Upper lobe of left lung (tissue), 6 donors: ENCODE data around the gene GTPBP6. TPM values are rescaled to one million over a fixed set of nuclear protein-coding genes. Genes with fewer than 3 reads are reported as not detected.

Experiments used
- ATAC-seq, 2 donors: fragments of 200-7000 bp; cut with Tn5 transposase; one replicate each; pipeline ENCODE4 v1.9.1; 2022; ENCODE audit warnings: mild to moderate bottlenecking in 2 of 2, moderate library complexity in 2 of 2; ENCODE audit not compliant: low FRiP score in 2 of 2
- DNase-seq, 2 donors: peaks; one replicate each; pipeline ENCODE4 v3.0.0-alpha.2; 2019 to 2020
- H3K27ac ChIP-seq, 4 donors: fragments of 200-600 bp; sonication (generic); one replicate each; pipeline ENCODE4 v1.5.1; 2016 to 2019
- H3K27me3 ChIP-seq, 4 donors: fragments of 200-600 bp; sonication (generic); one replicate each; pipeline ENCODE4 v1.5.1; 2017 to 2019
- H3K36me3 ChIP-seq, 4 donors: fragments of 200-600 bp; sonication (generic); one replicate each; pipeline ENCODE4 v1.5.1; 2016 to 2019
- H3K4me1 ChIP-seq, 4 donors: fragments of 200-600 bp; sonication (generic); one replicate each; pipeline ENCODE4 v1.5.1; 2018 to 2019
- H3K4me3 ChIP-seq, 4 donors: fragments of 200-600 bp; sonication (generic); one replicate each; pipeline ENCODE4 v1.5.1; 2017 to 2019; ENCODE audit warnings: mild to moderate bottlenecking in 2 of 4, moderate library complexity in 1 of 4
- H3K9me3 ChIP-seq, 4 donors: fragments of 200-600 bp; sonication (generic); one replicate each; pipeline ENCODE4 v1.5.1; 2018 to 2019
- CTCF ChIP-seq, 6 experiments: fragments of 450-650 bp in 4 of 6; fragments of 200-600 bp in 2 of 6; sonication (generic) in 2 of 6; IDR thresholded peaks; one replicate each; pipeline ENCODE4 v1.5.1; 2016 to 2019; ENCODE audit warnings: antibody characterized with exemption in 6 of 6
- EP300 ChIP-seq, 4 donors: sonication (generic); formaldehyde crosslinking; IDR thresholded peaks; one replicate each; pipeline ENCODE4 v1.5.1; 2017; ENCODE audit warnings: antibody characterized with exemption in 4 of 4, control low read depth in 2 of 4
- POLR2A ChIP-seq, 4 donors: fragments of 450-650 bp; IDR thresholded peaks; one replicate each; pipeline ENCODE4 v1.5.1; 2016 to 2017; ENCODE audit warnings: antibody characterized with exemption in 4 of 4, mild to moderate bottlenecking in 2 of 4
- POLR2AphosphoS5 ChIP-seq, 2 donors: sonication (generic); formaldehyde crosslinking; IDR thresholded peaks; one replicate each; pipeline ENCODE4 v1.5.1; 2017; ENCODE audit warnings: antibody characterized with exemption in 2 of 2
- WGBS, 2 donors: methylation state at CpG; one replicate each; pipeline ENCODE4 v1.1.5; 2017 to 2018; 5-methylcytosine and 5-hydroxymethylcytosine counted together
- total RNA-seq, 6 donors: library from RNA; depleted of rRNA in 4 of 6; stranded (reverse); fragments of >200 nt in 4 of 6; gene quantifications; one replicate each; pipeline versions ENCODE4 v1.1.0 to v1.2.1, GENCODE V29; 2016 to 2021
- donor health status: DM: no; HTN: no; CAD: no; lungs with moderate emphysema.
- donor health status: DM: no; HTN: yes; CAD: no; lungs with severe emphysema.

The GTPBP6 gene
- total RNA-seq, 6 donors from 2014 or later, result 34.6 to 69.9 (median 61.0) TPM

GRCh38 chrX:340121-340520 lies 21.5 kb upstream of the GTPBP6 start:
- H3K36me3 ChIP-seq, result peaks cover 0 to 11% (median 3%) of the 10 kb centered on the region in 4 donors
- no peak overlapping the region for H3K27ac ChIP-seq
- H3K4me3 ChIP-seq, result no peak overlapping the region
- no peak for TF ChIP-seq POLR2A (IDR thresholded peaks at IDR 0.05)
- TF ChIP-seq POLR2AphosphoS5 (IDR thresholded peaks at IDR 0.05), result no peak
- no peak for TF ChIP-seq EP300 (IDR thresholded peaks at IDR 0.05)
- TF ChIP-seq CTCF (IDR thresholded peaks at IDR 0.05), result no peak
- H3K27me3 ChIP-seq, result no peaks in the 10 kb centered on the region
- no peaks in the 10 kb centered on the region for H3K4me1 ChIP-seq
- 88 to 93% methylated on average over 15 to 19 of the region's 24 CpGs for WGBS, 2 donors
- H3K9me3 ChIP-seq, result no peaks in the 10 kb centered on the region
- DNase-seq (peak in 1 of 2 donors; percentile 15), ATAC-seq (no peak)

GRCh38 chrX:338836-339400 lies 20.3 kb upstream of the GTPBP6 start:
- Histone ChIP-seq H3K27me3 (no peaks in the 10 kb centered on the region), H3K36me3 (peaks cover 0 to 9% (median 2%) of the 10 kb centered on the region in 4 donors), H3K4me1 (no peaks in the 10 kb centered on the region), H3K4me3 (no peak overlapping the region), H3K27ac (no peak overlapping the region), H3K9me3 (no peaks in the 10 kb centered on the region)
- ATAC-seq (peak in 1 of 2 donors; percentile 43), DNase-seq (peak in 1 of 2 donors; percentile 78)
- 97 to 98% methylated on average over 36 to 39 of the region's 44 CpGs for WGBS, 2 donors
- TF ChIP-seq POLR2AphosphoS5 (IDR thresholded peaks at IDR 0.05) (no peak), EP300 (IDR thresholded peaks at IDR 0.05) (no peak), POLR2A (IDR thresholded peaks at IDR 0.05) (no peak), CTCF (IDR thresholded peaks at IDR 0.05) (no peak)

DNA sequence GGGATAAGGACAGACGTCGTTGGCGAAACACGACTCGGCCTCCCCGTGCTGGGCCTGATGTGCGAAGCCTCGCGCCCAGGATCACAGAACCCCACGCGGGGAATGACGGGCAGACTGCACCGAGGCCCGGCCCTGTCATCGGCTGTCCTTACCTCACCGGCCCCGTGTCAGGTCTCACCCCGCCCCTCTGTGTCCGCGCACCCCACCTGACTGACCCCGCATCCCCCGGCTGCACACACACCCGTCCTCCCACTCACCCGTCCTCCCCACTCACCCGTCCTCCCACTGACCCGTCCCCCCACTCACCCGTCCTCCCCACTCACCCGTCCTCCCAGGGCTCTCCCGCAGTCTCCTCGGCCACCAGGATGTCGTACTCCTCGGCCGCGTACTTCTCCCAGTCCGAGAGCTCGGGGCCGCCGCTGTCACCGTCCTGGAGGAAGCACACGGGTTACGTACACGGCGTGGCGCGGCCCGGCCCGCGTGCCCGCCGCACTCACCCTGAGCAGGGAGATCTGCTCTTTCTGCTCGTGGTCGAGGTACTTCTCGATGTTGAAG lies 19.8 kb upstream of the GTPBP6 start:
- no peak for ATAC-seq
- H3K9me3 ChIP-seq, result no peaks in the 10 kb centered on the region
- no peak overlapping the region for H3K27ac ChIP-seq
- DNase-seq, result peak in 1 of 2 donors; percentile 79
- TF ChIP-seq CTCF (IDR thresholded peaks at IDR 0.05) (no peak), POLR2AphosphoS5 (IDR thresholded peaks at IDR 0.05) (no peak), EP300 (IDR thresholded peaks at IDR 0.05) (no peak), POLR2A (IDR thresholded peaks at IDR 0.05) (no peak)
- 90 to 92% methylated on average over 47 to 51 of the region's 53 CpGs for WGBS, 2 donors
- H3K36me3 ChIP-seq, result peaks cover 0 to 14% (median 3%) of the 10 kb centered on the region in 4 donors
- H3K27me3 ChIP-seq, result no peaks in the 10 kb centered on the region
- H3K4me3 ChIP-seq, result no peak overlapping the region
- H3K4me1 ChIP-seq, result no peaks in the 10 kb centered on the region

- WGBS, 2 donors, result 80 to 83% methylated on average over 35 to 38 of the region's 38 CpGs
- Histone ChIP-seq H3K27me3 (no peaks in the 10 kb centered on the region), H3K4me1 (no peaks in the 10 kb centered on the region), H3K9me3 (no peaks in the 10 kb centered on the region), H3K4me3 (no peak overlapping the region), H3K27ac (no peak overlapping the region), H3K36me3 (peaks cover 0 to 23% (median 5%) of the 10 kb centered on the region in 4 donors)
- DNase-seq (peak in 1 of 2 donors; percentile 62), ATAC-seq (no peak)
- TF ChIP-seq POLR2AphosphoS5 (IDR thresholded peaks at IDR 0.05) (no peak), CTCF (IDR thresholded peaks at IDR 0.05) (no peak), POLR2A (IDR thresholded peaks at IDR 0.05) (no peak), EP300 (IDR thresholded peaks at IDR 0.05) (no peak)
These were observed 18.8 kb upstream of the GTPBP6 start for GRCh38 chrX:337331-337831.
